Measurements from ENCODE around the gene ESPNL.

Gene ESPNL

DNA sequence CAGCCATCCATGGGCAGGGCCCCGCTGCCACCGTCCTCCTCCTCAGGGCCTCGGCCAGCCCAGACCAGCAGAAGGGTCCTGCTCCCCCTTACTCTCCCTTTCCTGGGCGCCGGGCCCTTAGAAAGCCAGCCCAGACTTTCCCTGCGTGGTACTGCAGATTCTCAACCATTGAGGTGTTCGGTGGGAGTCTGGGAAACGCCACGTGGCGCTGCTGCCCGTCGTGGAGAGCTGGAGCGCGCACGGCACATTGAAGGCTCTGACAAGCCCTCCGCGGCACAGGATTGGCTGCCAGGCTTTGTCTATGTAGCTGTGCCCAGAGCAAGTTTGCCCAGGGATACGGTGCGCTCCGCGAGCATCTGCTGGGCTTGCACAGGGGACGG is 27.9 kb downstream of the ESPNL start:
- DNase-seq (ENCODE audit: low read depth, low spot score): no peak

DNA sequence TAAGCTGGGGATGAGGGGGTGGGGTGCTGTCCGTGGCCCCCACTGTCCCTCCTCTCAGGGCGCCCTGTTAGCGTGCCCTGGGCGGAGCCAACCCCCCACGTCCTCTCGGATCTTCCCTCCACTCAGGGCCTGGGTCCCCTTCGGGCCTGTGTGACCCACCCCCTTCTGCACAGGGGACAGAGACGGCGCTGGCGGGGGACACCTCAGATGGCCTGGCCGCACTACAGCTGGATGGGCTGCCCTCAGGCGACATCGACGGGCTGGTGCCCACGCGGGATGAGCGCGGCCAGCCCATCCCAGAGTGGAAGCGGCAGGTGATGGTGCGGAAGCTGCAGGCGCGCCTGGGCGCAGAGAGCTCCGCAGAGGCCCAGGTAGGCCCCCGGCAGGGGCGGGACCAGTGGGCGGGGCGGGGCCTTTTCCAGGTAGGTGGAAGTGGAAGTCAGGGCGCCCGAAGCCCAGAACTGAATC is 28.4 kb downstream of the ESPNL start:
- no peak for DNase-seq (ENCODE audit: low read depth, low spot score)

DNA sequence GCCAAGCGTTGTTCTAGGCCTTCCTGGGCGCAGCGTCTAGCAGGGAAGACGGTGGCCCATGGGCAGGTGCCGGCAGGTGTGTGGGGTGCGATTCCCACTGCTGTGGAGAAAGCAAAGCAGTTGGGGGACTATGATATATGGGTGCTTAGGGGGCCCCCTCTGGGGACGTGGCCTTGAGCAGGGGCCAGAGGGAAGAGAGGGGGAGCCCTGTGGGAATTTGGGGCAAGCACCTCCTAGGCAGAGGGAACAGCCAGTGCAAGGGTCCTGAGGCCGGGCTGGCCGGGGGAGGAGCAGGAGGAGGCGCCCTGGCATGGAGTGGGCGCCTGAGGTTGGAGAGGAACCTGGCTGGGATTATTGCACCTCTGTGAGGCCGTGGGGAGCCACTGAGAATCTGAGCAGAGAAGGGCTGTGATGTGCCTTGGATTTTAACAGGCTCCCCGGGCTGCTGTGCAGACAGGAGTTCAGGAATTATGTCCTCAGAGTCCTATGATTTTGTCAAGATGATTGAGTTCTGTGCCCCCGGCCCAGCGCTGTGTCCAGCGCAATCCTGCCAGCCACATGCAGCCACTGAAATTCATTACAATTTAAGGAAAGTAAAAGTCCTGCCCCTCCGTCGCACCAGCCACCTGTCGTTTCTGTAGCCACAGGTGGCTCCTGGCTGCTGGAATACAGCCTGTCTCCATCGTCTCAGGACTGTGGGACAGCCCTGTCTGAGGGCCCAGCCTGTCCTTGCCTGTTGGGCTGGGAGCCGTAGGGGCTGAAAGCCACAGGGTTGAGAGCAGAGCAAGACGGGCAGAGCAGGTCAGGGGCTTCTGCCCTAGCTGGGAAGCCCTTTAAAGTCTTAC is 29.2 kb downstream of the ESPNL start:
- DNase-seq (ENCODE audit: low read depth, low spot score): no peak

DNA sequence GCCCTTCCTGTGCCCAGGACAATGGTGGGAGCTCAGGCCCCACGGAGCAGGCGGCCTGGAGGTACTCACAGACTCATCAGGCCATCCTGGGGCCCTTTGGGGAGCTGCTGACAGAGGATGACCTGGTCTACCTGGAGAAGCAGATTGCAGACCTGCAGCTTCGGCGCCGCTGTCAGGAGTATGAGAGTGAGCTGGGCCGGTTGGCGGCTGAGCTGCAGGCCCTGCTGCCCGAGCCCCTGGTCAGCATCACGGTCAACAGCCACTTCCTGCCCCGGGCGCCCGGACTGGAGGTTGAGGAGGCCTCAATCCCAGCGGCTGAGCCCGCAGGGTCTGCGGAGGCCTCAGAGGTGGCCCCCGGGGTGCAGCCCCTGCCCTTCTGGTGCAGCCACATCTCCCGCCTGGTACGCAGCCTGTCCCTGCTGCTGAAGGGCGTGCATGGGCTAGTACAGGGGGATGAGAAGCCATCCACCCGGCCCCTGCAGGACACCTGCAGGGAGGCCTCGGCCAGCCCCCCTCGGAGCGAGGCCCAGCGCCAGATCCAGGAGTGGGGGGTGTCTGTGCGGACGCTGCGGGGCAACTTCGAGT is 30.1 kb downstream of the ESPNL start:
- no peak for DNase-seq (ENCODE audit: low read depth, low spot score)

DNA sequence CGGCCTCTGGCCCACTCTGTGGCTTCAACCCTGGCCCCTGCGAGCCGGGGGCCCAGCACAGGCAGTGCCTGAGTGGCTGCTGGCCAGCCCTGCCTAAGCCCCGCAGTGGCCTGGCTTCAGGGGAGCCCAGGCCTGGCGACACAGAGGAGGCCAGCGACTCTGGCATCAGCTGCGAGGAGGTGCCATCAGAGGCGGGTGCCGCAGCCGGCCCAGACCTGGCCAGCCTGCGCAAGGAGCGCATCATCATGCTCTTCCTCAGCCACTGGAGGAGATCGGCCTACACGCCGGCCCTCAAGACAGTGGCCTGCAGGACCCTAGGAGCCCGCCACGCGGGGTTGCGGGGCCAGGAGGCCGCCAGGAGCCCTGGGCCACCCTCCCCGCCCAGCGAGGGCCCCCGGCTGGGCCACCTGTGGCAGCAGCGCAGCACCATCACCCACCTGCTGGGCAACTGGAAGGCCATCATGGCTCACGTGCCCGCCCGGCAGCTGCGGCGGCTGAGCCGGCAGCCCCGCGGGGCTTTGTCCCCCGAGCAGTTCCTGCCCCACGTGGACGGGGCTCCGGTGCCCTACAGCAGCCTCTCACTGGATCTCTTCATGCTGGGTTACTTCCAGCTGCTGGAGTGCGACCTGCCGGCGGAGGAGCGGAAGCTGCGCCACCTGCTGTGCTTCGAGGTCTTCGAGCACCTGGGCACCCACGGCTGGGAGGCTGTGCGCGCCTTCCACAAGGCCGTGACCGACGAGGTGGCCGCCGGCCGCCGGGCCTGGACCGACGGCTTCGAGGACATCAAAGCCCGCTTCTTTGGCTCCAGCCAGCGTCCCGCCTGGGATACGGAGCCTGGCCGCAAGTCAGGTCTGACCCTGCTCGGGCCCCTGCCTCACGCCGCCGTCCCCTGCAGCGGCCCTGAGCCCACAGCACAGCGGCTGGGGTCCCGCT is 30.8 kb downstream of the ESPNL start:
- no peak for DNase-seq (ENCODE audit: low read depth, low spot score)

DNA sequence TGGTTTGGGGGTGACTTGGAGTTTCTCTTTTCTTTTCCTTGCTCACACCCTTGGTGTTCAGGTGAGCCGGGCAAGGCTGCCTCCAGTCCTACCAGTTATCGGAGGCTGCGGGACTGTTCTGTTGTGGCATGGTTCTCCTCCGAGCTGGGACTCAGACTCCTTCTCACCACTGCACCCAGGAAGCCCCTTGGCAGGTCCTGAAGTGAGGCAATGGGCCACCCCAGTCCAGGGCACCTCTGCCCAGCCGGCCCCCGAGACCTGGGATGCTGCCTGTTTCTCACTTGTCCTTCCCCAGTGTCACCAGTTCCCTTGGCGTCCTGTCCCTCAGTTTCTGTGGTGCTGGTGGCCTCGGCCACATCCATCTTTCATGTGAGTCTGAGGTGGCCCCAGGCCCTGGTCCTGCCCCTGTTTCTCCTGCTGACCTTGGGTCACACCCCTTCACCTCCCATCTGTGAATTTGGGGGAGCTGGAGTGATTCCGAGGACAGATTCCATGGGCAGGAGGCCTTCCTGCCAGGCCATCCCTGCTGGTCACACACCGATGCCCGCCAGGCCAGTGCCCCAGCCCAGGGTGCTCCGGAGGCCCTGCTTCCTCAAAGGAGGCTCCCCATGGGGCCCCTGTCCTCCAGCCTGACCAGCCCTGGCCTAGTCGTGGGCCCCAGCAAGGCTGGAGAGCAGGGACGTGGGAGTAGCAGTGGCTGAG is 31.8 kb downstream of the ESPNL start:
- DNase-seq (ENCODE audit: low read depth, low spot score): no peak

DNA sequence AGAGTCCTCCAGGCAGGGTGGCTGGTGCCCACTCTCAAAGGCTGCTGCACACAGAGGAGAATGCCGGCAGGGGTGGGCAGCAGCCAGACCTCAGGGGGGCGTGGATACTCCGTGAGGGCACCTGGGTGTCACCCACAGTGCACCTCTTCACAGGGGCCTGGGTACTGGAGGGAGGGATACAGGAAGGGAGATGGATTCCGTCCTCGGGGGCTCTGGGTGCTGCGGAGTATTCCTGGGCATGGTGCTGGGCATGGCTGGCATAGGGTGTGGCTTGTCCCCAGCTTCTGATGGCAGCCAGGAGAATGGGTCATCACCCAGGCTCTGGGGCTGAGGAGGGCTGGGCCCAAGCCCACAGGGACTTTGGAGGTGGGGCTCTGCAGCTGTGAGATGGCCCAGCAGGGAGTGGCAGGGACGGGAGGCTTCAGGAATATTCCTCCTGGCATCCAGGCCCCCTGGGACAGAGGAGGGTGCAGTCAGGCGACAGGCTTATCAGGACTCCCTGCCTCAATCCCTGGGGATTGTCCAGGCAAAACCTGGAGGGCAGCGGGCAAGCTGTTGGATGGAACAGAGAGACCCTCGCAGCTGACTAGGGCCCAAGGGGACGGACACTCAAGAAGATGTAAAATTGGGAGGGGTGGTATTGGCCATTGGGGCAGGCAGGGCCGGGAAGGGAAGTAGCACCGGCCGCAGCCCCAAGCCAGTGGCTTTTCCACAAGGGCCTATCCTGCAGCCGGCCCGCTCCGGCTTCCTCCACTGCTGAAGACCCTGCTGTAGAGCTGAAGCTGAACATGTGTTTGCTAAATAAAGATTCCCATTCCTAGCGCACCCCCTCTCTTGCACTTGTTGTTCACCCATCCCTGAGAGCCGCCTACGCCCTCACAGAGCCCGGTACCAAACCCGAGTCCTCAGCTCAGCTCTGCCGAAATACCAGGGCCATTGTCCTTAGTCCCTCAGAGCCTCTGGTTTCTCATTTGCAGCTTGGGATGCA is 32.6 kb downstream of the ESPNL start:
- DNase-seq (ENCODE audit: low read depth, low spot score): no peak

DNA sequence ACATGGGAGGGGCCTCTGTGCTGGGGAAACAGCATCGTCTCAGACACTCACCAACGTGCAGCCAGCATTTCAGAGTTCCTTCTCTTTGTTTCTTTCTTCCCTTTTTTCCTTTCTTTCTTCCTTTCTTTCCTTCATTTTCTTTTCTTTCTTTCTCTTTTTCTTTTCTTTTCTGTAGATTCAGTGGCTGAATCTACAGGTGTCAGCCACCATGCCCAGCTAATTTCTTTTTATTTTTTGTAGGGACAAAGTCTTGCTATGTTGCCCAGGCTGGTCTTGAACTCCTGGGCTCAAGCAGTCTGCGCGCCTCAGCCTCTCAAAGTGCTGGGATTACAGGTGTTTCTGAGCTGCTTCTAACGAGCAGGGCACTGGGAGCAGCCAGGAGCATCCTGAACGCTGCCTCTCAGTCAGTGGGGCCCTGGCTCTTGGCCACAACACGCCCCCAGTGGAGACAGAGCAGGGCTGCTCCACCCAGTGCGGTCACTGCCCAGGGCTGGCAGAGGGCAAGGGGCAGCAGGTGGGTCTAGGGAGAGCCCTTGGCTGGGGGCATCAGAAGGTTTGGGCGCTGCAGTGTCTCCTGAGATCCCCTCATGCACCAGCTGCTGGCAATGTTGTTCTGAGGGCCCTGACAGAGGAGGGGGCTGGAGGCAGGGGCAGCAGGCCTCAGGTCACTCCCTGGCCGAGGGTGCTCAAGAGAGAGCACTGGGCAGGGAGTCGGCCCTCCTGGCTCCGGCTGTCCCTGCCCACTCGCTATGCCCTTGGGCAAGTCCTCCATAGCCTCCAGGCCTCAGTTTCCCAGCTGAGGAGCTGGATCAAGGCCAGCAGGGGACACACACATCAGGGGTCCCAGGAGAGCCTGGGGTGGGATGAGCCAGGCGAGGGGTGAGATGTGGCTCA is 33.6 kb downstream of the ESPNL start:
- no peak for DNase-seq (ENCODE audit: low read depth, low spot score)

DNA sequence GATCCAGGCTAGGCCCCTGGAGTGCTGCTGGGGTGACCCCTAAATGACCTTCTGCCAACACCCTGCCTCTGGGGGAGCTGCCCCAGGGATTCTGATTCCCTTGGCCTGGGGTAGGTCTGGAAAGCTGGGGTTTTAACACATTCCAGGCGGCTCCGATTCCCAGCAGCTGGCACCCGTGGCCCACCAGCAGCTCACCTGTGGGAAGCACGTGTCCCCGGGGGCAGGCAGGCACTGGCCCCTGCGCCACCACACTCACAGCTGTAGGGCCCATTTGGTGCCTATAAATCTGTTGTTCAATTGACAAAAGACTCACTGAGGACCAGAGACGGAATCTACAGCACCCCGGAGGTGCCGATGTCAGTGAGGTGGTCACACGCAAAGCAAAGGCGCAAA is 34.2 kb downstream of the ESPNL start:
- DNase-seq (ENCODE audit: low read depth, low spot score): no peak

DNA sequence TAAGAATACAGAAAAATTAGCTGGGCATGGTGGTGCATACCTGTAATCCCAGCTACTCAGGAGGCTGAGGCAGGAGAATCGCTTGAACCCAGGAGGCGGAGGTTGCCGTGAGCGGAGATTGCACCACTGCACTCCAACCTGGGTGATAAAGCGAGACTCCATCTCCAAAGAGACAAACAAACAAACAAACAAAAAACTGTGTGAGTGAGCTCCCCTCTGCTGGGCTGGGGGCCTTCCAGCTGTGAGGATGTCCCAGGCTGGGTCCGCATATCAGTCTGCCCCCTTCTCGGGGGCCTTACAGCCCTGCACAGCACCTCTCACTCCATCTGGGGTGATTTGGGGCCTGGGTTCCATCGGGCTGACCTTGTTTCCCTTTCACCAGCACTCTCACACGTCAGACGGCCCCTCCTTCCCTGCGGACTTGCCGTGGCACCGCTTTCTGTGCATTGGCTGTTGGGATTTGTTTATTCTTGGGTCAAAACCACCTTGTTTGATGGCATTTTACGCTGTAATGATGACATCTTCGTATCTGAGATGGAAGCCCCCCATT is 35.5 kb downstream of the ESPNL start:
- no peak for DNase-seq (ENCODE audit: low read depth, low spot score)

DNA sequence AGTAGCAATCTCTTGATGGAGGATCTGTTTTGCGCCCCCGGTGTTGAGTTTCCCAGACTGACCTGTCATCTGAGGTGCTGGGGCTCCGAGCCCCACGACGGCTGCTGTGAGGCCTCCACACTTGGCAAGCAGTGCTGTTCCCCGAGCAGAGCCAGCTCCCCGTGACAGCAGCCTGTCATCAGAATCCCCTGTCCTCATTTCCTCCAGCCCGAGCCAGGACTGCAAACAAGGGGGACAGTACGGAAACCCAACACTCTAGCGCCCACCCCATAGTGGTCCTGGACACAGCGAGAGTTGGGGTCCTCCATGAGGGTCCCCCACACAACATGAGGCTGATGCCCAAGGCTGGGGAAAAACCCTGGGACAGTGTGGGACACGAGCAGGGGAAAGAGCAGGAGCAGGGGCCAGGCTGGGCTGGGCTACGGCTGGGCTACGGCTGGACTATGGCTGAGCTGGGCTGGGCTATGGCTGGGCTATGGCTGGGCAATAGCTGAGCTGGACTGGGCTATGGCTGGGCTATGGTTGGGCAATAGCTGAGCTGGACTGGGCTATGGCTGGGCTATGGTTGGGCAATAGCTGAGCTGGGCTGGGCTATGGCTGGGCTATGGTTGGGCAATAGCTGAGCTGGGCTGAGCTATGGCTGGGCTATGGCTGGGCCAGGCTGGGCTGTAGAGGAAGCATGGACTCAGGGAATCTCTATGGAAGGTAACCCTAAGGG is 36.8 kb downstream of the ESPNL start:
- DNase-seq (ENCODE audit: low read depth, low spot score): peak; percentile 71

DNA sequence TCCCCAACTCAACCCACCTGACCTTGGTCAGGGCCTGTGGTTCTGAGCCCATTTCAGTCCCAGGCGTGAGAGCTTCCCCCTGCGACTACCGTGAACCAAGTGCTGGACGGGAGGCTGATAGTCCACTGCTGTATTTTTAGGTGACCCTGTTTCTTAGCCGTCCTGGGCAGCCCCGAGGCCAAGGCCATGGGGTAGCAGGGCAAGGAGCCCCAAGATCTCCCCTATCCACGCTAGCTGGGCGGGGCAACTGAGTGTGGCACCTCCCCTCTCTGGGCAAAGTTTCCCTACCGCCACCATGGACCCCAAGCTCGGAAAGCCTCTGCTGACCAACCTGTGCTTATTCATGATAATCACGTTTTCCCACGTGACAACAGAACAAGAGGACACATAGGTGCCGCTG is 37.7 kb downstream of the ESPNL start:
- no peak for DNase-seq (ENCODE audit: low read depth, low spot score)

DNA sequence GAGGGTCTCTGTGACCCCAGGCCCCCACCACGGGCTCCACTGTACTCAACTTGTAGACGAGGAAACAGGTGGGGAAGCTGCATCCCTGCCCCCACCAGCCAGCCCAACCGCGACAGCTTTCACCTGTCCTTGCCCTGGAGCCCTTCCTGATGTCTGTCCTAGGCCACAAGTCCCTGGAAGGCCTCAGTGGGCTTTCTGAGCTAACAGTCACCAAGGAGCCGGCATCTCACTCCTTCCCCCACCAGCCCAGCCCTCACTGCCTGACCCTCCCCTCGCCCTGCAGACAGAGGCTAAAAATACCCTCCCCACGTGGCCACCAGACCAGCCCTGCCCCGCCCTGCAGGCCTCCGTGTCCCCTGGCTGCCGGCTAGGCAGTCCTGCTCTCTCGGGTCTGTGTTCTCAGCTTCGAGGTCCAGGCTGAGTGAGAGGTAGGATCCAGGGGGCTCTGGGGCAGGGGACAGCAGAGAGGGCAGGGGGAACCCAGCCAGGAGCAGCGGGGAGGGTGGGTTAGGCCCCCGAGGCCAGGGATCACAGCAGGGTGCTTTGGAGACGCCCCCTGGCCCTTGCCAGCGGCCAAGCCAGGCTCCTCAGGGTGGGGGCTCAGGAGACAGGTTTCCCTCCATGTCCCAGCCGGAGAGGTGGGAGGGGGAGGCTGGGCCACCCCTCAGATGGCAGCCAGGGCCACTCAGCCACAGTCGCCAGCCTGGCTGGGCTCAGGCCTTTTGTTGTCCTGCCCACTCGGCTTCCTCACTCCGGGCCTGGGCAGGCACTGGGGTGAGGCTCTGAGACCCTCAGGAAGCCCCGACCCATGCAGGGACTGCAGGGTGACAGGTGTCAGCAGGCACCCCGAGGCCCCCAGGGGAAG is 38.4 kb downstream of the ESPNL start, which contains the start of gene KLHL30:
TSS of gene KLHL30 (plus strand) at position 338 of the 865 bp plus-strand sequence. CDS start 2,087 bp downstream, outside the sequence.
- peak; percentile 64 for DNase-seq (ENCODE audit: low read depth, low spot score)

DNA sequence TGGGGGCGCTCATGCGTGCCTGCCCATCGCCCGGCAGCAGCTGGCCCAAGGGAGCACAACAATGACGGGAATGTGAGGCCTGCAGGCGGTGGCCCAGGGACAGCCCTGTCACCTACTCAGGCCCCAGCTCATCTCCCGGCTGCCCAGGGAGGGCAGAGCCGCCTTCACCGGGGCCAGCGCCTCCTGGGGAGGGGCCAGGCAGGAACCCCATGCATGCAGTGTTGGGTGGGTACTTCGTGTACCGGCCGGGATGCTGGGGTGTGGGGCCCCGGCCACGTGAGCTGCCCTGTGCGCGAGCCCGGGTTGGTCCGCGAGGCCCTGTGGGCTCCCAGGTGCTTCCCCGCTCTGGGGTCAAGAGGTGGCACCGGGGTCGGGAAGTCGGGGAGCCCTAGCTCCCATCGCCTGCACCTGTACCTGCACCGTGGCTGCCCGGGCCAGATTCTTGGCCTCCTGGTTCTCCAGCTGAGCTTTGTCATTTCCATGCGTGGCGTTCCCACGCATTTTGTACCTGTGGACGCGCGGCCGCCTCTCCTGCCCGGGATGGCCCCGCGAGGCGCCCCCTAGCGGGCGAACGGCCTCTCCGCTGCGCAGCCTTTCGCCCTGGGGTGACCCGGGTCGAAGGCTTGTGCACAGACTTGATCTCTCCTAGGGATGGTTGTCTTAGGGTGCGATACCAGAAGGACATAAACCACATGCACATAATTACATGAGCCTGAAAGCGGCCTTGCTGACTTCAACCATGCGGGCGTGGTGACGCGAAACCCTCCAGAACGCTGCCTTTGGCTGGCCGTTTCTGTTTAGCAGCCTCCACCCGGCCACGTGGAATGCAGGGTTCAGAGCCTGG is 39.3 kb downstream of the ESPNL start:
- DNase-seq (ENCODE audit: low read depth, low spot score): peak; percentile 74

DNA sequence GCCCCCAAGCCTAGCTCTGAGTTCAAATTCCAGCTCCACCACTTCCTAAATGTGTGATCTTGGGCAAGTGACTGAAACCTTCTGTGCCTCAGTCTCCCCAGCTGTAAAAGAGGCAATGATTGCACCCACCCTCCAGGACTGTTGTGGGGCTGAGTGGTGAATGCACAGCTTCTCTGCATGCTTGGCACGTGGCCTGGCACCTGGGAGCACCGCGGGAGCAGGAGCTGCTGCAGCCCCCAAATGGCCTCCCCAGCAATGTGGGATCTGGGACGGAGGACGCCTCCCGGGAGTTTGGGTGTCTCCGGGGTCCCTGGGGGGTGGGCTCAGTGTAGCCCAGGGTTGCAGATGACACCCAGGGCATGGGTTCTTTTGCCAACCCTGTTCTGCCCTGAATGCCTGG is 39.9 kb downstream of the ESPNL start:
- no peak for DNase-seq (ENCODE audit: low read depth, low spot score)

Measured in ELF-1 (cell line).